ENCODE measurements around the gene RPL39L. TPM values are rescaled to one million over a fixed set of nuclear protein-coding genes. Genes with fewer than 3 reads are reported as not detected.
A peak's percentile ranks its signal among the peaks of the same experiment; 100 is the strongest.

RPL39L gene
- total RNA-seq, 4 donors from 2014 or later, result 3.5 to 145 (median 10.1) TPM

DNA sequence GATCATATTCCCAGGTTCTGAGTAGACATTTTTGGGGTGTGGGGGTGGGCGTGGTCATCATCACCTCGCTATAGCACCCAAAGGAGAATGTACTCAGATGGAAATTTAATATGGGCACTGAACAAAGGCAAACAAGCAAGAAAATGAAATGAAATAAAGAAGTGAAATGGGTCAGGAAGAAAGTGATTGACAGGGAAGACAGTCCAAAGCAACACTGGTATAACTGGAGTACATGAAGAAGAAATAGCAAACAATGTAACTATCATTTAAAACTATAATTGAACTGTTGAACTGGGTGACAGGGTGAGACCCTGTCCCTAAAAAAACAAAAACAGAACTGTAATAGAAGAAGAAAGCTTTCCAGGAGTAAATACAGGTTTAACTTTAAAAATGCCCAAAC is 24.8 kb downstream of the RPL39L start:
- no peak for TF ChIP-seq POLR2A (IDR thresholded peaks at IDR 0.05)
- TF ChIP-seq, protein P1, sequence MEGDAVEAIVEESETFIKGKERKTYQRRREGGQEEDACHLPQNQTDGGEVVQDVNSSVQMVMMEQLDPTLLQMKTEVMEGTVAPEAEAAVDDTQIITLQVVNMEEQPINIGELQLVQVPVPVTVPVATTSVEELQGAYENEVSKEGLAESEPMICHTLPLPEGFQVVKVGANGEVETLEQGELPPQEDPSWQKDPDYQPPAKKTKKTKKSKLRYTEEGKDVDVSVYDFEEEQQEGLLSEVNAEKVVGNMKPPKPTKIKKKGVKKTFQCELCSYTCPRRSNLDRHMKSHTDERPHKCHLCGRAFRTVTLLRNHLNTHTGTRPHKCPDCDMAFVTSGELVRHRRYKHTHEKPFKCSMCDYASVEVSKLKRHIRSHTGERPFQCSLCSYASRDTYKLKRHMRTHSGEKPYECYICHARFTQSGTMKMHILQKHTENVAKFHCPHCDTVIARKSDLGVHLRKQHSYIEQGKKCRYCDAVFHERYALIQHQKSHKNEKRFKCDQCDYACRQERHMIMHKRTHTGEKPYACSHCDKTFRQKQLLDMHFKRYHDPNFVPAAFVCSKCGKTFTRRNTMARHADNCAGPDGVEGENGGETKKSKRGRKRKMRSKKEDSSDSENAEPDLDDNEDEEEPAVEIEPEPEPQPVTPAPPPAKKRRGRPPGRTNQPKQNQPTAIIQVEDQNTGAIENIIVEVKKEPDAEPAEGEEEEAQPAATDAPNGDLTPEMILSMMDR (IDR thresholded peaks at IDR 0.05), result no peak
- intact Hi-C loops (cut with DNase I; ENCODE audit: low total_unique reads), result no loop called here
- Histone ChIP-seq H3K27ac (no peak overlapping the region), H3K4me1 (no peaks in the 10 kb centered on the region), H3K36me3 (no peaks in the 10 kb centered on the region), H3K4me3 (no peak overlapping the region), H3K27me3 (no peaks in the 10 kb centered on the region), H3K9me3 (no peaks in the 10 kb centered on the region)
- no peak for DNase-seq

DNA sequence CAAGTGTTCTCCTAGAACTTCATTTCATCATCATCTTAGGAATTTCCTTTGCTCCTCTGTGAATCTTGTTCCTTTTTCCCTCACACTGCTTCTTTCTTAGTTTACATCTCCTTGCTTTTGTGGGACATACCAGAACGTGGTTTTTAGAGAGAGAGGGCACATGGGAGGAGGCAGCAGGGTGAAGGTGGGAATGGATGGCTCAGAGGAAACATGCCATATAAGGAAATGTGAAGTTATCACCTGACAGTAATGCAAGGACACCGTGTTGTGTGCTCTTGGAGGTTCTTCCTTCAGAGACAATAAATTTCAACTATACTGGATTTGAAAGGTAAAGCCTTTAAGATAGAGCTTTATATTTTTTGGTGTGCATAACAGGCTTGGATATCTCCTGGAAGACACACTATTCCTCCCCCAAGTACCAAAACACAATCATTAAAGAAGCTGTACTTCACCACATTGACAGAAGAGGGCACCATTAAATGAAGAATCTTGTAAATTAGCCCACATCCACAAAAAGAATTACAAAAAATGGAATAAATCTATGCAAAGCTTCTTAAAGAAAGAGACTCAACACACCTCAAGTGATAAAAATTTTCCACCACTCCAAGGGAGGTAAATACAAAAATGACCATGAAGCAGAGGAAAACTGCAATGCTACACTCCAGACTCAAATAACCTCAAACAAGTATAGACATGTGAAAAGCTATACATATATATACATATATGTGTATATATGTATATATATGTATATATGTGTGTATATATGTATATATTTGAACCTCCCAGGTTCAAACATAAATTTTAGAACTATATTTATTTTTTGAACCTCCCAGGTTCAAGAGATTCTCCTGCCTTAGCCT is 26.1 kb downstream of the RPL39L start:
- no peaks in the 10 kb centered on the region for H3K9me3 ChIP-seq
- H3K4me1 ChIP-seq, result no peaks in the 10 kb centered on the region
- no peaks in the 10 kb centered on the region for H3K36me3 ChIP-seq
- DNase-seq, result no peak
- no peak overlapping the region for H3K27ac ChIP-seq
- TF ChIP-seq POLR2A (IDR thresholded peaks at IDR 0.05), result no peak
- TF ChIP-seq, protein P1 (IDR thresholded peaks at IDR 0.05), result peak; percentile 22 to 50 (median 38)
- H3K27me3 ChIP-seq, result no peaks in the 10 kb centered on the region
- intact Hi-C loops (cut with DNase I; ENCODE audit: low total_unique reads), result no loop called here
- H3K4me3 ChIP-seq, result no peak overlapping the region

DNA sequence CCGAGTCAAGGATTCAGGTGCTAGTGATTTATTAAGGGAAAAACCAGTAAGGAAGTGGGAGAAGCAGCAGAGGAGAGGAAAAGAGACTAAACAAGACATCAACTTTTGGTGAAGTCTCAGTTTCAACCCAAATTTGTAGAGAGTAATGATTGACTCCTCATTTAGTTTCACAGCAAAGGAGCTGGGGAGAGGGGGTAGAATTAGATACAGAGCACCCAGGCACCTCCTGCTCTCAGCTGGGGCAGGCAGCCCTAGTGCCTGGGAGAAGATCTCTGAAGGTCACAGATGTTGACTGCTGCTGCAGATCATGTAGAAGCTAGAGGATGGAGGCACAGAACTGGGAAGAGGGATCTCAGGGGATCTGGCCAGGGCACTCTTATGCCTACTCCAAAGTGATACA is 29.1 kb downstream of the RPL39L start:
- H3K4me1 ChIP-seq, result no peaks in the 10 kb centered on the region
- H3K4me3 ChIP-seq, result no peak overlapping the region
- H3K27ac ChIP-seq, result no peak overlapping the region
- intact Hi-C loops (cut with DNase I; ENCODE audit: low total_unique reads), result no loop called here
- TF ChIP-seq, protein P1 (IDR thresholded peaks at IDR 0.05), result no peak
- no peak for TF ChIP-seq POLR2A (IDR thresholded peaks at IDR 0.05)
- DNase-seq, result no peak
- H3K9me3 ChIP-seq, result no peaks in the 10 kb centered on the region
- H3K27me3 ChIP-seq, result no peaks in the 10 kb centered on the region
- H3K36me3 ChIP-seq, result no peaks in the 10 kb centered on the region

DNA sequence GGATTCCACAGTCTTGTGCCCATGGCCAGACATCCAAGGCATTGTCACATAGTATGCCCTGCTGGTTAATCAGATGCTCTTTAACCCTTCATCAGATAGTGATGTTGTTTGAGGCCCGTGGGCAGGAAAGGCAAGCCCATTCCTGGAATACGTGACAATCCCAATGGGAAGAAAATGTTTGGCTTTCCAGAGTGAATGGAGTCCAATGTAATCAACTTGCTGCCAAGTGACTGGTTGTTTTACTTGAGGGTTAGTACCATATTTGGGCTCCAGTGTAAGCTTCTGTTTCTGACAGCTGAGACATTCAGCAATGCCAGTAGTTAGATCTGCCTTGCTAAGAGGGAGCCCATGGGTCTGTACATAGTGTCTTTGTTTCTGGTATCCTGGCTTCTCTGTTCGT is 31.3 kb downstream of the RPL39L start:
- H3K36me3 ChIP-seq, result no peaks in the 10 kb centered on the region
- H3K4me3 ChIP-seq, result no peak overlapping the region
- H3K4me1 ChIP-seq, result no peaks in the 10 kb centered on the region
- TF ChIP-seq, protein P1 (IDR thresholded peaks at IDR 0.05), result no peak
- no peak for TF ChIP-seq POLR2A (IDR thresholded peaks at IDR 0.05)
- no peak for DNase-seq
- H3K9me3 ChIP-seq, result no peaks in the 10 kb centered on the region
- intact Hi-C loops (cut with DNase I; ENCODE audit: low total_unique reads), result no loop called here
- H3K27me3 ChIP-seq, result no peaks in the 10 kb centered on the region
- no peak overlapping the region for H3K27ac ChIP-seq

DNA sequence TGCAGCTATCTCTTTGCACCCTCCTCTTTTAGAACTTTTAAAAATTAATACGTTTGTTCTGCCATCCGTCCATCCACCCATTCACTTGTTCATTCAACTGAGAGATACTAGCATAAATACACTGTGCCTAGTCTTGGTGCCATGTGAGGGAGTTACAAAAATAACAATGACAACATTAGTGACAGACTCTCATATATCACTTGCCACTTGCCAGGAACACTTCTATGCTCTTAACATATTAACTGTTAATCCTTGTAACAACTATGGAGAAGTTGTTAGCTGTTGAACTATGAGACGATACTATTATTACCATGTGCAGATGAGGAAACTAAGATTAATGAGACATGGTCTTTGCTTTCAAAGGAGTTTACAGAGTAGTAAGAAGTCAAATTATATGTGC is 33.6 kb downstream of the RPL39L start:
- Histone ChIP-seq H3K36me3 (no peaks in the 10 kb centered on the region), H3K27ac (no peak overlapping the region), H3K4me3 (no peak overlapping the region), H3K9me3 (no peaks in the 10 kb centered on the region), H3K4me1 (peaks cover 0 to 6% of the 10 kb centered on the region in 2 donors), H3K27me3 (no peaks in the 10 kb centered on the region)
- no peak for TF ChIP-seq POLR2A (IDR thresholded peaks at IDR 0.05)
- TF ChIP-seq, protein P1 (IDR thresholded peaks at IDR 0.05), result no peak
- no peak for DNase-seq
- intact Hi-C loops (cut with DNase I; ENCODE audit: low total_unique reads), result no loop called here

Measured in uterus (tissue), 4 donors.